GM12874 (cell line): ENCODE results near the gene AKAP8.

Experiments
- CTCF ChIP-seq: IDR thresholded peaks from 2 replicates; pipeline ENCODE4 v1.5.1; 2011; ENCODE audit warnings: low read depth, mild to moderate bottlenecking, control low read depth, low read length, moderate library complexity; ENCODE audit not compliant: insufficient read depth

AKAP8 gene

GRCh38 chr19:15379083-15379998 is at the start of gene AKAP8:
AKAP8 (minus strand) TSS chr19:15379787; CDS start chr19:15379731, 56 bp downstream.
- no peak for TF ChIP-seq CTCF

- TF ChIP-seq CTCF: no peak
Measured at GRCh38 chr19:15427991-15428471, 48.4 kb upstream of the AKAP8 start.

- no peak for TF ChIP-seq CTCF
Measured at GRCh38 chr19:15427350-15427700, 47.7 kb upstream of the AKAP8 start.

GRCh38 chr19:15426485-15427349 is 47.1 kb upstream of the AKAP8 start:
- no peak for TF ChIP-seq CTCF

GRCh38 chr19:15425321-15425950 is 45.8 kb upstream of the AKAP8 start:
- no peak for TF ChIP-seq CTCF

GRCh38 chr19:15424692-15425272 is 45.2 kb upstream of the AKAP8 start:
- no peak for TF ChIP-seq CTCF
